ENCODE data around the gene CDKN2C.
"Not testable (repeated sequence)": the region's sequence is repeated elsewhere in the genome, so short reads cannot be mapped to it uniquely, and the experiment has no call there.

CDKN2C gene

GRCh38 chr1:50969611-50970508 lies at the start of gene CDKN2C:
CDKN2C (plus strand) TSS chr1:50970245; CDS start chr1:50970369, 124 bp downstream.
- DNase-seq: peak; percentile 49 to 73

GRCh38 chr1:50920409-50920808 lies 49.6 kb upstream of the CDKN2C start:
- DNase-seq: no peak

GRCh38 chr1:50921029-50921428 lies 49.0 kb upstream of the CDKN2C start:
- no peak for DNase-seq

GRCh38 chr1:50923564-50923963 lies 46.5 kb upstream of the CDKN2C start:
- DNase-seq: no peak

DNA sequence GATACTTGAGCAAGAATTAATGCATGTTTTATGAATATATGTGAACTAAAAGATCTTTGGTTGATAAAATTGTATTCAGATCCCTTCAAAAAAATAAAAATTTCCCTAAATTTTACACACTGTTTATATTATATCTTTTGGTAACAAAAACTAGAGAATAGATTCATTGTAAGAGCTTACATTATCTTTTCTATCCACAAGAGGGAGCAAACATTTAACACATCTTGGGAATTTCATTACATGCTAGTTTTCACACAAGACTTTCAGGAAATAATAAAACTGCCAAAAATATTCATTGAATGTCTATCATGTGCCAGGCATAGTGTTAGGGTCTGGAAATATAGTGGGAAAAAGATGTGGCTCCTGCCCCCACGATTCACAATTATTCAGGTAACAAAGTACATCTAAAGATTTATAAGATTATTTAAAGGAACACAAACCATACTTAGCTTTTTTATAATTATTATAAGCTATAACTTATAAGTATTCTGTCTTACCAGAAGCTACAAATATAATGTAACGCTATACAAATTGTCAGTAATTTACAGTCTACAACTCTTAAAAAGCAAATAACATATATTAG lies 40.6 kb upstream of the CDKN2C start:
- DNase-seq: peak in 1 of 2 donors; percentile 34

DNA sequence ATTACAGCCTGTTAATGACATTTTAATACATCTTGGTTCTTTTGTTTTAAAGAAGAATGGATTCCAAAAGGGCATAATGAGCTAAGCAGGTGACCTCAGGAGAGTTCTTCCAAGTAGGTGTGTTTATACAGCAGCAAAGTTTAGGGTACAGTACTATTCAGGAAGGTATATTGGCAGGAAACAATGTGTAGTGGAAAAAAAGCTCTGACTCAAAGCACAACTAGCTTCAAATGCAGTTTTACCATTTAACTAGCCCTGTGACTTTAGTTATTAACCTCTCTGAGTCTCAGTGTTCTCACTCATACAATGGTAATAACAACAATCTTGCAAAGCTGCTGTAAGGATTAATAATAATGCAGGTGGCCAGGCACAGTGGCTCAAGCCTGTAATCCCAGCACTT lies 39.9 kb upstream of the CDKN2C start:
- no peak for DNase-seq

DNA sequence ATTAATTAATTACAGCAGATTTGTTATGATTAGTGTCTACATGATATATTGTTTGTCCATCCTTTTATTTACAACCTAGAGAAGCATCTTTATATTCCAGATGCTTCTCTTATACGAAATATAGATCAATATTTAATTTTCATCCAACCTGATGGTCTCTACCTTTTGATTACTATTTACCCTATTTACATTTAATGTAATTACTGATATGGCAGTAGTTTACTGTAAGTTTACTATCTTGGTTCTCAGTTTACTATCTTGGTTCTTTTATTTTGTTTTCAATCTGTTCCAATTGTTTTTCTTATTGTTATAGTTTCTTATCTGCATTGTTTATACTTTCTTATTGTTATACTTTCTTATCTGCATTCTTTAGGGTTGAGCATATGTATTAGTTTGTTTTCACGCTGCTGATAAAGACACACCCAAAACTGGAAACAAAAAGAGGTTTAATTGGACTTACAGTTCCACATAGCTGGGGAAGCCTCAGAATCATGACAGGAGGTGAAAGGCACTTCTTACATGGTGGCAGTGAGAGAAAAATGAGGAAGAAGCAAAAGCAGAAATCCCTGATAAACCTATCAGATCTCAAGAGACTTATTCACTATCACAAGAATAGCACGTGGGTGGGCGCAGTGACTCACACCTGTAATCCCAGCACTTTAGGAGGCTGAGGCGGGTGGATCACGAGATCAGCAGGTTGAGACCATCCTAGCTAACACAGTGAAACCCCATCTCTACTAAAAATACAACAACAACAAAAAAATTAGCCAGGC lies 38.9 kb upstream of the CDKN2C start:
- no peak for DNase-seq

DNA sequence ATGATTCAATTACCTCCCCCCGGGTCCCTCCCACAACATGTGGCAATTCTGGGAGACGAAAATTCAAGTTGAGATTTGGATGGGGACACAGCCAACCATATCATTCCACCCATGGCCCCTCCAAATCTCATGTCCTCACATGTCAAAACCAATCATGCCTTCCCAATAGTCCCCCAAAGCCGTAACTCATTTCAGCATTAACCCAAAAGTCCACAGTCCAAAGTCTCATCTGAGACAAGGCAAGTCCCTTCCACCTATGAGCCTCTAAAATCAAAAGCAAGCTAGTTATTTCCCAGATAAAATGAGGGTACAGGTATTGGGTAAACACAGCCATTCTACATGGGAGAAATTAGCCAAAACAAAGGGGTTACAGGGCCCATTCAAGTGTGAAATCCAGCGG lies 38.0 kb upstream of the CDKN2C start:
- not testable (repeated sequence) for DNase-seq

DNA sequence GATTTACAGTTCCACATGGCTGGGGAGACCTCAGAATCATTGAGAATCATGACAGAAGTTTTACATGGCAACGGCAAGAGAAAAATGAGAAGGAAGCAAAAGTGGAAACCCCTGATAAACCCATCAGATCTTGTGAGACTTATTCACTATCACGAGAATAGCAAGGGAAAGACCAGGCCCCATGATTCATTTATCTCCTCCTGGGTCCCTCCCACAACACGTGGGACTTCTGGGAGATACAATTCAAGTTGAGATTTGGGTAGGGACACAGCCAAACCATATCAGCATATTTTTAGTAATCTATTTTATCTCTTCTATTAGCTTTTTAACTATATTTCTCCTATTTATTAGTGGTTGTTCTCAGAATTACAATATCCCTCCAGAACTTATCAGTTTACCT lies 36.3 kb upstream of the CDKN2C start:
- not testable (repeated sequence) for DNase-seq

DNA sequence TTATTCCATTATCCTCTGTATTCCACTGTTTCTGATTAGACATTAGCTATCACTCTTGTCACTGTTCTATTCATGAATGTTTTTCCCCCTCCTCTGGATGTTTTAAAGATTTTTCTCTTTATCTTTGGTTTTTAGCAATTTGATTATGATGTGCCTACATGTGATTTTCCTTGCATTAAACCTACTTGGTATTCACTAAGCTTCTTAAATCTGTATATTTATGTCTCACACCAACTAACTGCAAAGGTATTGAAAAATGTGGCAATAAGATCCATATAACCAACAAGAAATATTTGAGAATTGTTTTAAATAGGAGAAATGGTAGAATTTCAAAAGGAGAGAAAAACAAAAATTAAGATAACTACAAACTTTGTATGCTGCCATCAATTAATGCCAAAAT lies 35.2 kb upstream of the CDKN2C start:
- DNase-seq: no peak

DNA sequence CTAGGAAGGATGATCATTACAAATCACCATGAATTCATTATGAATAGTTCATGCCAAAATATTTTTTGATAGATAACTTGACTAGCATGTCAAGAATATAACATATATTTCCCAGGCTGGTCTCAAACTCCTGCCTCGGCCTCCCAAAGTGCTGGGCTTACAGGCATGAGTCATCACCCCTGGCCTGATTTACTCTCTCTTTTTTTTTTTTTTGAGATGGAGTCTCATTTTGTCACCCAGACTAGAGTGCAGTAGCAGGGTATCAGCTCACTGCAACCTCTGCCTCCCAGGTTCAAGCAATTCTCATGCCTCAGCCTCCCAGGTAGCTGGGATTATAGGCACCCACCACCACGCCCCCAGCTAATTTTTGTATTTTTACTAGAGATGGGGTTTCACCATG lies 34.8 kb upstream of the CDKN2C start:
- DNase-seq: not testable (repeated sequence)

DNA sequence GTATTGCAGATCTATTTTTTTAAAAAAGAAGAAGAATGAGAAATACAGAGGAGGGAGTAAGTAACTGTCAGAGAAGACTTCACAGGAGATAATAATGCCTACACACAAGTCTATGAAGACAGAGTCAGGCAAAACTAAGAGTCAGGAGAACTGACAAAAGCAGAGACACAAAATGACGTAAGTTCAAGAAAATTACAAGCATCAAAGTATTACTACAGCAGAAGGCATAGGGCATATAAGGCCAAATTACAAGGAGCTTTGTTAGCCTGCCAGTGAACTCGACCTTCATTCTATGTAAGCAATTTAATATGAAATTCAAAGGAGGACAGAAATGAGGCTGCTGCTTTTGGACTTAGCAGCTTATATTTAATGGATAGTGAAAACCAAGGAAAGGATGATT lies 33.7 kb upstream of the CDKN2C start:
- DNase-seq: no peak

GRCh38 chr1:50940291-50940690 lies 29.8 kb upstream of the CDKN2C start:
- DNase-seq: no peak

DNA sequence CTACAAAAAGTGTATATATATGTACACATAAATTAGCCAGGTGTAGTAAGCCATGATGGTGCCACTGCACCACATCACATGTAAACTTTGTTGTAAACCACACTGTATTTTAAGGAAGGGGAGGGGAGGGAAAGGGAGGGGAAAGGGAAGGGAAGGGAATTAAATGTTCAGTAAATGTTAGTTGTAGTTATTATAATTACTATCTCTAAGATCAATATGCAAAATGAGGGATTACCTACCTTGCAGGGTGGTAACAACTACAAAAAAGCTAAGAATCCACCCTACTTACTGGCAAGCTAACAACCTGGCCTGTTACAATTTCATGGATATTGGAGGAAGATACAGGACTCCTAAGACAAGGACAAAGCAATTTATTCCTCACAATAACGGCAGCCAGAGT lies 27.7 kb upstream of the CDKN2C start:
- DNase-seq: no peak

GRCh38 chr1:50949286-50949982 lies 20.6 kb upstream of the CDKN2C start:
- no peak for DNase-seq

DNA sequence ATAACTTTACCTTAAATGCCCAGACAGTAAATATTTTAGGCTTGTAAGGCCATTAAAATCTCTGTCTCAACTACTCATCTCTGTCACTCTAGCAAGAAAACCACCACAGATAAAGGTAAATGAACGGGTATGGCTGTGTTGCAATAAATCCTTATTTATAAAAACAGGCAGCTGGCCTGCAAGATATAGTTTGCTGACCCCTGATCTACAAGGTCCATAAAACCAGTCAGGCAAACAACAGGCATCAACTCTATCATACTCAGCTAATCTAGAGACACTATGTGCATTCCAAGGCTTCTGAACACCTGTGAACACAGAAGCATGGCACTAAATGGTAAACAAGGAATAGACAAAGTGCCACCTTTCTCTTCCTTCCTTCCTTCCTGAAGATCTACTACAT lies 19.6 kb upstream of the CDKN2C start:
- DNase-seq: no peak

- not testable (repeated sequence) for DNase-seq
These were observed 17.5 kb upstream of the CDKN2C start for GRCh38 chr1:50952566-50952965.

- DNase-seq: no peak
These were observed 14.9 kb upstream of the CDKN2C start for GRCh38 chr1:50955116-50955515.

GRCh38 chr1:50959303-50959912 lies 10.6 kb upstream of the CDKN2C start:
- no peak for DNase-seq

DNA sequence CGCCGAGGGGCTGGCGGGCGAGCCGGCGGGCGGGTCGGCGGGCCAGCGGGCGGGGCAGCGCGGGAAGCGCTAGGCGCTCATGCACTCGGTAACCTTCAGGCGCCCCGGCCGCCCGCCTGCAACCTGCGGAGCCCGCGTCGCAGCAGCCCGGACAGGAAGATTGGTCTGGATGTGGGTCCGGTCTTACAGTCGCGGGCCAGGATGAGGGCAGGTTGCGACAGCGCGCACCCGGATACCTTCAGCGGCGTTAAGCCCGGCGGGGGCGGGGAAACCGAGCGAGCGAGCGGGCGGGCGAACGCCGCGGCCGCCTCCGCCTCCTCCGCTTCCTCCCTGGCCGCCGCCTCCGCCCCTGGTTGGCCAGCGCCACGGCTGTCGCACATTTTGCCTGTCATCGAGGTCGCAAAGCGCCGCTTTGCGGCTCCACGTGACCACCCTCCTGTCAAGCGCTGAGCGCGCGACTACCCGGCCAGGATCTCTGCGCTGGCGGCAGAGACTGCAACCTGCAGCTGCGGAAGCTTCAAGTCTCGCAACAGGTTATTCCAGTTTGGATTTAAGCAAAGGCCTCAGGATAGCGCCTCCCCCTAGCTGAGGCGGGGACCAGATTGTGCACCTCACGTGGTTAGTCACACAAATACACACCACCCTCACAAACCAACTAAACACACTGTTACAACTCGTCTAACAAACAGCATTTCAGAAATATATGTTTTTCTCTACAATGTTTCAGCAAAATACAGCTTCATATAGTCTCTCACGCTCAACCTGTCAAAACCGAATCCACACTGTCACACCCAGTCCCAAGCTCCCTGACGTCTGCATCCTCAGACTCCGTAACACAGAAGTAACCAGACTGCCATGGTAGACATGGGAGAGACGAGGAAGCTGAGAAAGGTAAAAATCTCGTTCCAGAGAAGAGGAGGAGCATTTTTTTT lies 9.9 kb upstream of the CDKN2C start, which contains the start of gene FAF1:
Gene FAF1 (minus strand): TSS at position 355 of the 932 bp plus-strand sequence. CDS start 456 bp downstream, outside the sequence.
- peak; percentile 97 to 98 for DNase-seq

DNA sequence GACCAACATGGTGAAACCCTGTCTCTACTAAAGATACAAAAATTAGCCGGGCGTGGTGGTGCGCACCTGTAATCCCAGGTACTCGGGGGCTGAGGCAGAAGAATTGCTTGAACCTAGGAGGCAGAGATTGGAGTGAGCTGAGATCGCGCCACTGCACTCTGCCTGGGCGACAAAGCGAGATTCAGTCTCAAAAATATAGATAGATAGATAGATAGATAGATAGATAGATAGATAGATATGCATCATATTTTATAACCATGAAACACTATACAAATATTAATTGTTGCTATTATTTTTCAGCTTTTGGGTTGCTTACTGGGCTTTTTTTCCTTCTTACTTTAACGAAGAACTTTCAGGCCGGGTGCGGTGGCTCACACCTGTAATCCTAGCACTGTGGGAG lies 5.2 kb upstream of the CDKN2C start:
- no peak for DNase-seq
